Activated CD8-positive, alpha-beta memory T cell treated with anti-CD3 and anti-CD28 coated beads for 4 hours (primary cell): Measurements from ENCODE around the gene PRDX1.
A peak's percentile ranks its signal among the peaks of the same experiment; 100 is the strongest.
"Not testable (repeated sequence)": the region's sequence is repeated elsewhere in the genome, so short reads cannot be mapped to it uniquely, and the experiment has no call there.

ENCODE experiments used
- DNase-seq, 2 donors: peaks; one replicate each; pipeline ENCODE4 v3.0.0-alpha.2; 2020; ENCODE audit warnings: low read depth in 2 of 2

Gene PRDX1

GRCh38 chr1:45503462-45504360, 18.0 kb downstream of the PRDX1 start:
- no peak for DNase-seq

GRCh38 chr1:45501505-45501859, 20.2 kb downstream of the PRDX1 start:
- no peak for DNase-seq

GRCh38 chr1:45499415-45499769, 22.3 kb downstream of the PRDX1 start:
- no peak for DNase-seq

- DNase-seq = no peak
Measured at GRCh38 chr1:45498279-45498678, 23.4 kb downstream of the PRDX1 start.

- peak; percentile 18 for DNase-seq
Measured at GRCh38 chr1:45493116-45493697, 28.5 kb downstream of the PRDX1 start.

- DNase-seq = no peak
Measured at GRCh38 chr1:45492691-45493090, 29.0 kb downstream of the PRDX1 start.

GRCh38 chr1:45491487-45492260, 30.0 kb downstream of the PRDX1 start:
- no peak for DNase-seq

- DNase-seq = peak; percentile 90 to 95
Measured at GRCh38 chr1:45490626-45491486, 30.8 kb downstream of the PRDX1 start, which contains the start of gene TESK2. Gene TESK2 (minus strand): TSS chr1:45491163. CDS start chr1:45457785, 33,378 bp downstream.

- DNase-seq = no peak
Measured at GRCh38 chr1:45490121-45490625, 31.5 kb downstream of the PRDX1 start.

- DNase-seq = not testable (repeated sequence)
Measured at GRCh38 chr1:45489379-45489778, 32.3 kb downstream of the PRDX1 start.

- DNase-seq = no peak
Measured at GRCh38 chr1:45488666-45489377, 32.9 kb downstream of the PRDX1 start.

- DNase-seq = no peak
Measured at GRCh38 chr1:45485949-45486348, 35.7 kb downstream of the PRDX1 start.

- DNase-seq = no peak
Measured at GRCh38 chr1:45479039-45479748, 42.5 kb downstream of the PRDX1 start.

GRCh38 chr1:45478121-45478814, 43.4 kb downstream of the PRDX1 start:
- DNase-seq = no peak

- no peak for DNase-seq
Measured at GRCh38 chr1:45477646-45478045, 44.0 kb downstream of the PRDX1 start.

- not testable (repeated sequence) for DNase-seq
Measured at GRCh38 chr1:45474194-45474593, 47.5 kb downstream of the PRDX1 start.

- DNase-seq = no peak
Measured at GRCh38 chr1:45473302-45473701, 48.4 kb downstream of the PRDX1 start.

- no peak for DNase-seq
Measured at GRCh38 chr1:45470306-45470798, 51.3 kb downstream of the PRDX1 start.

- DNase-seq = not testable (repeated sequence)
Measured at GRCh38 chr1:45467353-45467752, 54.3 kb downstream of the PRDX1 start.
